PC-3 (cell line): ENCODE results near the gene ARMC3.

Experiments used
- EZH2 ChIP-seq: fragments of 300-600 bp; sonication (generic); IDR thresholded peaks from one replicate; pipeline ENCODE4 v1.6.1; 2017; ENCODE audit warnings: antibody characterized with exemption, mild to moderate bottlenecking, low read length; ENCODE audit not compliant: unreplicated experiment
- EZH2phosphoT487 ChIP-seq: fragments of 300-600 bp; sonication (generic); IDR thresholded peaks from 2 replicates; pipeline ENCODE4 v1.6.1; 2018; ENCODE audit warnings: mild to moderate bottlenecking, antibody characterized with exemption, low read length, borderline replicate concordance
- TF ChIP-seq, protein P1 (sequence below): fragments of 300-600 bp; sonication (generic); conservative IDR thresholded peaks from 2 replicates; pipeline ENCODE4 v1.5.1; 2017; ENCODE audit warnings: antibody characterized with exemption, low read depth, mild to moderate bottlenecking, low read length

DNA sequence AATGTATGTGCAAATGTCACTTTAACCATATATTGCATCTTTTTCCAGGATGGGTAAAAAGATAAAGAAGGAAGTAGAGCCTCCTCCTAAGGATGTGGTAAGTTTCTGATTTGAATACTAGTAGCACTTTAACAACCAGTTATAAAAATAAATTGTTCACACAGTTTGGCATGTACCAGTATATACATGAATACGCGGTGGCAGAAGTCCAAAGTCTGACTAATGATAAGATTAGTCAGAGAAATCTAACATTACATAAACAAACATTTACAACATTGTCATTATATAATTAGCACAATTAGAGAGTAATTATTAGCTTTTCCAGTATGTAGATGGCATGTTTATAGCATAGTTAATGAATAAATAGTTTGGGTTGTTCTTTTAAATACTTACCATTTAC, 4.1 kb downstream of the ARMC3 start:
- TF ChIP-seq, protein P1, sequence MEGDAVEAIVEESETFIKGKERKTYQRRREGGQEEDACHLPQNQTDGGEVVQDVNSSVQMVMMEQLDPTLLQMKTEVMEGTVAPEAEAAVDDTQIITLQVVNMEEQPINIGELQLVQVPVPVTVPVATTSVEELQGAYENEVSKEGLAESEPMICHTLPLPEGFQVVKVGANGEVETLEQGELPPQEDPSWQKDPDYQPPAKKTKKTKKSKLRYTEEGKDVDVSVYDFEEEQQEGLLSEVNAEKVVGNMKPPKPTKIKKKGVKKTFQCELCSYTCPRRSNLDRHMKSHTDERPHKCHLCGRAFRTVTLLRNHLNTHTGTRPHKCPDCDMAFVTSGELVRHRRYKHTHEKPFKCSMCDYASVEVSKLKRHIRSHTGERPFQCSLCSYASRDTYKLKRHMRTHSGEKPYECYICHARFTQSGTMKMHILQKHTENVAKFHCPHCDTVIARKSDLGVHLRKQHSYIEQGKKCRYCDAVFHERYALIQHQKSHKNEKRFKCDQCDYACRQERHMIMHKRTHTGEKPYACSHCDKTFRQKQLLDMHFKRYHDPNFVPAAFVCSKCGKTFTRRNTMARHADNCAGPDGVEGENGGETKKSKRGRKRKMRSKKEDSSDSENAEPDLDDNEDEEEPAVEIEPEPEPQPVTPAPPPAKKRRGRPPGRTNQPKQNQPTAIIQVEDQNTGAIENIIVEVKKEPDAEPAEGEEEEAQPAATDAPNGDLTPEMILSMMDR = no peak
- TF ChIP-seq EZH2 (no peak), EZH2phosphoT487 (no peak)
